WERI-Rb-1 (cell line): ENCODE results near the gene CFAP43.

Source experiments
- DNase-seq: peaks from one replicate; pipeline ENCODE4 v3.0.0-alpha.2; 2020
- H3K27ac ChIP-seq: fragments of 250-450 bp; sonication (Bioruptor Pico); 2 replicates; pipeline ENCODE4 v1.5.1; 2020; ENCODE audit warnings: mild to moderate bottlenecking, moderate library complexity
- H3K27me3 ChIP-seq: fragments of 250-450 bp; sonication (Bioruptor Pico); 2 replicates; pipeline ENCODE4 v1.5.1; 2021; ENCODE audit warnings: mild to moderate bottlenecking, low read depth, moderate library complexity; ENCODE audit not compliant: insufficient read depth, severe bottlenecking
- H3K36me3 ChIP-seq: fragments of 250-450 bp; sonication (Bioruptor Pico); 2 replicates; pipeline ENCODE4 v1.5.1; 2020; ENCODE audit warnings: mild to moderate bottlenecking, moderate library complexity
- H3K4me3 ChIP-seq: 2 replicates; pipeline ENCODE4 v1.5.1; 2011; ENCODE audit warnings: low read depth, mild to moderate bottlenecking, control low read depth, low read length
- H3K9me3 ChIP-seq: fragments of 250-450 bp; sonication (Bioruptor Pico); 2 replicates; pipeline ENCODE4 v1.5.1; 2021; ENCODE audit warnings: mild to moderate bottlenecking, moderate library complexity; ENCODE audit not compliant: severe bottlenecking
- CTCF ChIP-seq: IDR thresholded peaks from 2 replicates; pipeline ENCODE4 v1.5.1; 2011; ENCODE audit warnings: low read depth, mild to moderate bottlenecking, control low read depth, inconsistent platforms, low read length

Gene CFAP43

GRCh38 chr10:104084482-104085142 lies 147.6 kb downstream of the CFAP43 start:
- H3K27me3 ChIP-seq: no peaks in the 10 kb centered on the region
- DNase-seq: no peak

GRCh38 chr10:104081998-104082397 lies 150.2 kb downstream of the CFAP43 start:
- no peak for DNase-seq
- Histone ChIP-seq H3K4me3 (no peak overlapping the region), H3K27ac (no peak overlapping the region), H3K9me3 (no peaks in the 10 kb centered on the region), H3K27me3 (no peaks in the 10 kb centered on the region), H3K36me3 (no peaks in the 10 kb centered on the region)
- no peak for TF ChIP-seq CTCF

More at GRCh38 chr10:104084482-104085142, 147.6 kb downstream of the CFAP43 start:
- H3K36me3 ChIP-seq: no peaks in the 10 kb centered on the region
- no peaks in the 10 kb centered on the region for H3K9me3 ChIP-seq
- TF ChIP-seq CTCF: no peak
- H3K27ac ChIP-seq: no peak overlapping the region
- H3K4me3 ChIP-seq: no peak overlapping the region

GRCh38 chr10:104080762-104081161 lies 151.4 kb downstream of the CFAP43 start:
- Histone ChIP-seq H3K36me3 (no peaks in the 10 kb centered on the region), H3K27ac (no peak overlapping the region), H3K4me3 (no peak overlapping the region), H3K27me3 (no peaks in the 10 kb centered on the region), H3K9me3 (no peaks in the 10 kb centered on the region)
- peak; percentile 44 for DNase-seq
- TF ChIP-seq CTCF: peak; percentile 56; the same call in 1 of the 2 replicates
